Subcutaneous adipose tissue (tissue), 4 donors: Measurements from ENCODE around the gene ATXN1. TPM values are rescaled to one million over a fixed set of nuclear protein-coding genes. Genes with fewer than 3 reads are reported as not detected.

Source experiments
- total RNA-seq, 4 donors: library from RNA; depleted of rRNA; stranded (reverse); fragments of >200 nt; gene quantifications; one replicate each; pipeline ENCODE4 v1.1.0, GENCODE V29; 2016
- TF ChIP-seq, protein P1 (sequence below): fragments of 450-650 bp; IDR thresholded peaks from one replicate; pipeline ENCODE4 v1.5.1; 2016; ENCODE audit warnings: low read depth, mild to moderate bottlenecking, control low read depth, antibody characterized with exemption, moderate library complexity

The ATXN1 gene
- total RNA-seq, 4 donors from 2014 or later, result 27.1 to 35.6 (median 35.1) TPM

DNA sequence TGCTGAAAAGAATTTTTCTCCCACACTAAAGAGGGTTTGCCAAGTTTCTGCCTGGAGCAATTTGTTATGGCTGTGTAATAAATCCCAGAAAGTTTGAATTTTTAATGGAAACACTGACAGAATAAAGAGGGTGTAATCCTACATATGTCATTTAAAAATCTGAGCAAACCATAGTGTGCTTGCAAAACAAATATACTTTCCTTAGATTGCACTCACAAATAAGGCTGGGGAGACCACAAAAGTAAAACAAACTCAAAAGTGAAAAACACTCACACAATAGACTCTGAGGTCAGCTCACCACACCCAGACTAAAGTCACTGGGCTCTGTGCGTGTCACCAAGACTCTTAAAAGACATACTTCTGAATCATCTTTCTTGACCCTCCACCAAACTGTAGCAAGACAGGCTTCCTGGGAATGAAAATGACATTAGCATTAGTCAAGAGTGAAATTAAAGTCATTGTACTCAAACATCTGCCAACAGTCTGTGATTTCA, 4.8 kb upstream of the ATXN1 start:
- TF ChIP-seq, protein P1, sequence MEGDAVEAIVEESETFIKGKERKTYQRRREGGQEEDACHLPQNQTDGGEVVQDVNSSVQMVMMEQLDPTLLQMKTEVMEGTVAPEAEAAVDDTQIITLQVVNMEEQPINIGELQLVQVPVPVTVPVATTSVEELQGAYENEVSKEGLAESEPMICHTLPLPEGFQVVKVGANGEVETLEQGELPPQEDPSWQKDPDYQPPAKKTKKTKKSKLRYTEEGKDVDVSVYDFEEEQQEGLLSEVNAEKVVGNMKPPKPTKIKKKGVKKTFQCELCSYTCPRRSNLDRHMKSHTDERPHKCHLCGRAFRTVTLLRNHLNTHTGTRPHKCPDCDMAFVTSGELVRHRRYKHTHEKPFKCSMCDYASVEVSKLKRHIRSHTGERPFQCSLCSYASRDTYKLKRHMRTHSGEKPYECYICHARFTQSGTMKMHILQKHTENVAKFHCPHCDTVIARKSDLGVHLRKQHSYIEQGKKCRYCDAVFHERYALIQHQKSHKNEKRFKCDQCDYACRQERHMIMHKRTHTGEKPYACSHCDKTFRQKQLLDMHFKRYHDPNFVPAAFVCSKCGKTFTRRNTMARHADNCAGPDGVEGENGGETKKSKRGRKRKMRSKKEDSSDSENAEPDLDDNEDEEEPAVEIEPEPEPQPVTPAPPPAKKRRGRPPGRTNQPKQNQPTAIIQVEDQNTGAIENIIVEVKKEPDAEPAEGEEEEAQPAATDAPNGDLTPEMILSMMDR, result no peak

DNA sequence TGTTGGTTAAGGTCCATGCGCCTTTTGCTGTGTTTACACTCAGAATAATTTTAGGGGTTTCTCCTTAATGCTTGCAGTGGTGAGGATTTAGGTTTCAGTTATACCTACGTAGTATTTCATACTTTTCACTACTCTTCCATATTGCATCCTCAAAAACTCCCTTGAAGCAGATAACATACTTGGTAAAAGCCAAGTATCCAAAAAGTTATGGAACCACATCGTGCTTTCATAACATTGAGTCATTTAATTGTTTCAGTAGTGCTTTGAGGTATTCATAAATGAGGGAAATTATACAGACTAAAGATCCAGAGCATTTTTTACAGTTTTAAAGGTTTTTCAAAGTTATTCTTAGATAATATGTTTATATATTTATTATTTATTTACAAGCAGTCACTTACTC, 4.0 kb upstream of the ATXN1 start:
- TF ChIP-seq, protein P1, result no peak

DNA sequence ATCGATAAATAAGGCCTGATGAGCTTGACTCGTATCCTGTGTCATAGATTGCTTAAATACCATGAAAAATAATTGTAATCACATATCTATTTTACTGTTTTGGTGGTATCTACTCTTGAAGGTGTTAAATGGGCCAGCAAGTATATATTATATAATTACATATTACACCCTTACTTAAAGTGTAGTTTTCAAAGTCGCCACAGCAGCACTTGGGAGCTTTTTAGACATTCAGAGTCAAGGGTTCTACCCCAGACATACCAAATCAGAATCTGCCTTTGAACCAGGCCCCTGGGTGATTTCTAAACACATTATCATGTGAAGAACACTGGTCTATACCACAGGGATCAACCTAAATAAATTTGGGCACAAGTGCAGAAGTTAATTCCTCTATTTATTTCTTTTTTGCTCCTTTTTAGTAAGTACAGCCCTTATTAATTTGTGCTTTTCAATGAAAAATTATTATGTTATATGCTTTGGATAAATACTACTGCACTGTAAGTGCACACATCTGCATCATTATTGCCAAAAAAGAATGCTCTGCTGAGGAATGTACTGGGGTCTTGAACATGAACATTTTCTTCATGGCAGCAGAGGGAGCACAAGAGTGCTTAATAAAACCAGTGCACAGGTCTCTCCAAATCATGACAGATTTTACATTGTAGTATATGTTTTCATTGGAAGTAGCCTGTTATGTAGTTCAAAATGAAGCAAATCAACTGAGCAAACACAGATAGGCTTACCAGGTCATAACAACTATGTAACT, 3.1 kb upstream of the ATXN1 start:
- TF ChIP-seq, protein P1, result no peak

DNA sequence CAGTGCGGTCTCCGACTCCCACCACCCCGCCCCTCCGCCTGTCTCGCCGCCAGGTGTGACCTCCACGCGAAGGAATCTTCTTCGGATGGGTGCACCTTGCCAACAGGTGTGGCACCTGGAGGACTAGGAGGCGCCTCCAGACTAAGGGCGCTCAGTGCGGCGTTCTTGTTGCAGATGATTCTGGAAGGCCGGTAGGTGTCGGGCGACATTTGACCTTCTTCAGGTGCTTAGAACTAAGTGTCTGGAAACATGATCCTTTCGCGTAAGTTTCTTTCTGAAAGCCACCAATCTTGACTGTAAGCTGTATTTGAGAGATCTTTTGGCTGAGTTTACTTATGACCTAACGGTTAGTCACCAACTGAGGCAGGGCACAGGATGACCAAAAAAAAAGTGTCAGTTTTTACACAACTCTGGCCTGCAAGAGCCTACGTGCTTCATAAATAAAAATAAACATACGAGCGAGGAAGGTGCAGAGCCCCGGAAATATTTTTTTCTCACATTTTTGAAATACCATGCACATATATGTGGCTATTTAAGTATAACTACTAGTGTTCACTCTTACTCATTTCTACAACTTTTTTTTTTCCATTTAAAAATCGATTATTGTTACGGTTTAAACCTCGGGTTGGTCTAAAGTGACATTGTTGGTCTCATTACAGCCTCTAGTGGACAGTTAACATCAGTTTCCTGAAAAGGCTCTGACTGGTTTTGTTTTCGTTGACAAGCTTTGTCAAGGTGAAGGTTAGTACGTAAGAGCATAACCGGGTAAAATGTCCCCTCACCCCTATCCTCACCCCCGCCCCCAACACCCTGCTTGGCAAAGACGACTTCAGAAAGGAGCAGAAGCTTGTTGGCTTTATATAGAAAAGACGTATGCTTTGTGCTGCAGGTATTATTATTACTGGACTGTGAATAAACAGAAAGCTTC, 1.6 kb upstream of the ATXN1 start:
- TF ChIP-seq, protein P1, result no peak

DNA sequence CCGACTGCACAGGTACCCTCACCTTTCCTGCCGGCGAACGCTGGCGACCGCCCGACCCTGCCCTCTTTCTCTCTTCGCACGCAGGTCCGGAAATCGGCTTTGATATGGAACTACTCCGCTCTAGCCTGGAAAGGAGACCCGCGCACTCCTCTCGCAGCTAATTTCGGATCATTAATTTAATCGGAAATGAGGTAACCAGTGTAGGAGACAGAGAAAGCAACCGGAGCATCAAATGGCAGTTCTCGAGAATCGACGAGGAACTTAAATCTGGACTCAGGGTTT, 949 bp upstream of the ATXN1 start:
- TF ChIP-seq, protein P1, result no peak

DNA sequence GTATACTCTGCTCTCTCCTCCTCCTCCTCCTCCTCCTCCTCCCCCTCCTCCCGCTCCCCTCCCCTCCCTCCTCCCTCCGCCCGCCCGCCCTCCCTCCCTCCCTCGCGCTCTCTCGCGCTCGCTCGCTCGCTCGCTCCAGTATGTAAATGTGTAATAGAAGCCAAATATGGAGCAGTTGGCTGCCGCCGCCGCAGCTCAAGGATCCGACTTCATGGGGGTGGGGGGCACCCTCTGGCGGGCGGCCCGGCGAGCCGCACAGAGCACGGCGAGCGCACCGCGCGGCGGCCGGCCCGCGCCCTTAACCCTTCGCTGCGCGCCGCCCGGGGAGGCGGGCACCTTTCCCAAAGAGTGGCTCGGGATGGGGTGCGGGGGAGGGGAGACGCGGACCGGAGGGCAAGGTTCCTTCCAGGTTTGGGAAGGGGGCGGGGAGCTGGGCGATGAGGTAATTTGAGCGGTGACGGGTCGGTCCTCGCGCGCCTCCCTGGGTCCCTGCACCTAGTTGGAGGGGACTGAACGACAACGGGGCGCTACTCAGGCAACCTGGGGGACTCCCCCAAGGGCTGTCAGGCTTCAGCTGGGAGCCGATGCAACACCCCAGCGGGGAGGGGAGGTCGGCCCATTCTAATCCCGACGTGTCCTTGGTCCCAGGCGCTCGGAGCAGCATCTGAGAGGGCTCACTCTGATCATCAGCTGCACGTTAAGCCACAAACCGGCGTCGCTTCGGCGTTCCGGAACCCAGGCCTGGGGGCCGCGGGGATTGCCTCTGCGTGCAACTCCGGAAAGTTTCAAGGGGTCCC, 409 bp upstream of the ATXN1 start:
- TF ChIP-seq, protein P1, result no peak
